GM12864 (cell line): ENCODE measurements around the gene HNRNPF.

Experiments used
- DNase-seq: peaks from one replicate; pipeline ENCODE4 v3.0.0-alpha.2; 2011; ENCODE audit warnings: low read depth
- H3K4me3 ChIP-seq: 2 replicates; pipeline ENCODE4 v1.5.1; 2011; ENCODE audit warnings: mild to moderate bottlenecking, low read depth, low read length, control low read depth
- CTCF ChIP-seq: IDR thresholded peaks from 2 replicates; pipeline ENCODE4 v1.5.1; 2011; ENCODE audit warnings: low read depth, mild to moderate bottlenecking, moderate library complexity, low read length, control low read depth, inconsistent platforms; ENCODE audit errors: missing control alignments

Gene HNRNPF

GRCh38 chr10:43354879-43355380 lies 54.1 kb downstream of the HNRNPF start:
- no peak for TF ChIP-seq CTCF
- H3K4me3 ChIP-seq = no peak overlapping the region
- no peak for DNase-seq

GRCh38 chr10:43354330-43354635 lies 54.7 kb downstream of the HNRNPF start:
- no peak overlapping the region for H3K4me3 ChIP-seq
- TF ChIP-seq CTCF = no peak
- no peak for DNase-seq

DNA sequence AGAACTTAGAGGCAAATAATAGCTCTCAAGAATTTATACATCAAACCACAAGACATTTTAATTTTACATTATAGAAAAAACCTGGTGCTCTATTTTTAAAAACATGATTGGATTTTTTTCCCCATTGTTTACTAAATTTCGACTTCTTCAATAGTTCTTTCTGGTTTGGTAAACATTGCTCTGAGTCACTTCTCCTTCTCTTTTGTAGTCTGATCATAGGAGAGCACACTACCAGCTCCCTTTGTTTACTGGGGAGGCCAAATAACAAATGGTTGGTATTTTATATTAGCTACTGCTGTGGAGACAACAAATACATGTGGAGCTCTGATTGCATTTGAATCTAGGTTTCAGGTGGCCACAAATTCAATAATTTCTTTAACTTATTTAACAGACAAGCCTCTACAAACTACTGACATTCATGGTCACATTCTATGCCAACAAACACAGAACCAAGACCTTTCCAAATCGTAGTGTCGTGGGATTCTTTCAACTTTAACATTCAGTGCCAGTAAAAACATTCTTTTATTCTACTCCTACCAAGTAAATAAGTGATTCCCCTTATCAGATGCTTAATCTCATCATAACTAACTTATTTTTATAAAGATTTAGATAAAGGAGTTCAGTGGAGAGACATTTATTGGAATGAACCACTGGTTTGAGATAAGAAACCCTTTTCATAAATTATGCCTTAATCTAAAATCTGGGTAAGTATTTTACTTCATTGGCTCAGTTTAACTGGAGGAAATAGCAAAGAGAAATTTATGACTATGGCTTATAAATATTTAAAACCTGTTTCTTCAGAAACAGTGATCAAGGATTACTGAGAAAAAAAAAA lies 55.3 kb downstream of the HNRNPF start:
- no peak for DNase-seq
- no peak overlapping the region for H3K4me3 ChIP-seq
- TF ChIP-seq CTCF = no peak

DNA sequence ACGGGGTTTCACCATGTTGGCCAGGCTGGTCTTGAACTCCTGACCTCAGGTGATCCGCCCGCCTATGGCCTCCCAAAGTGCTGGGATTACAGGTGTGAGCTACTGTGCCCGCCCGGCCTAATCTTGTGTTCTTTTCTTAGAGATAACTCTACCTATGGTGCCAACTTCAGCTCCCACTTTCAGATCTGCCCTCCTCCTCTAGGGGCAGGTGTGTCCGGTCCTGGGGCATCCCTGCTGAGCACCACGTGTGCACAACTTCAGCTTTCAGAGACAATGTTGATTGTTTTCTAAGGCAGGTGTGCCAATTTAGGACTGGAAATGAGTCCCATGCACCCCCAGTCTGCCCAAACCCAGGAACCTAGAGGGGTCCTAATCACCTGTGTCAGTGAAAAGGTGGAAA lies 56.0 kb downstream of the HNRNPF start:
- no peak for TF ChIP-seq CTCF
- no peak for DNase-seq
- no peak overlapping the region for H3K4me3 ChIP-seq

DNA sequence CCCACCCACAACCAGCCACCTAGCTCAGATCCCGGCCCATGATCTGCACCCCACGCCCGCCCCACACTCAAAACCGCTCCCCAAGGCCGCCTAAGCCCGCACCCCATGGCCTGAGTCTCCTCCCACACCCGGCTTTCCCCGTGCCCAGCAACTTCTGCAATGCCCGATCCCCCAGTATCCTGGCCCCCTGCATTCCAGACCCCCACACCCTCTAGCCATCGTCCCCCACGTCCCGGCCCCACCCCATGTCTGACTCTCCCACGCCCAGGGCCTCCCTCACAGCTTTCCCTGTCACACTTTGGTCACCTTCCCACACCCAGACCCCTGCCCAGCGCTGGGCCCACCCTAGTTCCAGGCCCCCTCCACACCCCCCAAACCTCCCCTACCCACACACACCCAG lies 57.7 kb downstream of the HNRNPF start:
- DNase-seq = no peak
- no peak overlapping the region for H3K4me3 ChIP-seq
- TF ChIP-seq CTCF = no peak

DNA sequence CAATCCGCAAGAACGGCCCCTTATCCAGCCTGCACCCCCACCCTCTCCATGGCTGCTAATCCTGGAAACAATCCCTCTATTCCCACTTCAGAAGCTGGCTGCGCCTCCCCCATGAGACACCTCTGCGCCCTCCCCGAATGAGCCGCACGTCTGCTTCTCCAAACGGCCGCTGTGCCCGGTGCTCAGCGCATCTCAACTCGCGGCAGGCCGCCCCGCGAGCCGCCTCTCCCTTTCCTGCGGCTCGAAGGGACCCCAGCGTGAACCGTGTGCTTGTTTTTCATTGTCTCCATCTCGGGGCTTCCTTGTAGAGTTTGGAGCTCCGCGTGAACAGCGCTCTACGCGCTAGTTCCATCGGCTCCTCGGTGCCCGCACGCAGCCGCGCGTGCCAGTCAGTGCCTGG lies 58.3 kb downstream of the HNRNPF start:
- TF ChIP-seq CTCF = no peak
- no peak overlapping the region for H3K4me3 ChIP-seq
- no peak for DNase-seq

DNA sequence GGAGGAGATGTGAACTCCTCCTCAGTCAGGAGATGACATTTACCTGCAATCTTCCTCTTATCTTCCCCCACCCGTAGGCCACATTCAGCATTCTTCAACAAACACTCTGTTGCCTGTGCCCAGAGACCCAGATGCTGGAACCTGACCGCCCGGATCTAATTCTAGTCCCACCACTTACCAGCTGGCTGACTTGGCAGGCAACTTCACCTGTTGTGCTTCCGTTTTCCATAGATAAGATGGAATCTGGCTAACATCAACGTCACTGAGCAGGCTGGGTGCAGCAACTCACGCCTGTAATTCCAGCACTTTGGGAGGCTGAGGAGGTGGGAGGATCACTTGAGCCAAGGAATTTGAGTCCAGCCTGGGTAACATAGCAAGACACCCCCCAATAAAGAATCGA lies 58.8 kb downstream of the HNRNPF start:
- no peak overlapping the region for H3K4me3 ChIP-seq
- DNase-seq = no peak
- TF ChIP-seq CTCF = no peak
